ENCODE measurements around the gene APOA1. TPM values are rescaled to one million over a fixed set of nuclear protein-coding genes. Genes with fewer than 3 reads are reported as not detected.

The APOA1 gene
- total RNA-seq, 4 donors from 2014 or later, result 2.2 to 23.2 (median 8.3) TPM

GRCh38 chr11:116800610-116801009, 36.8 kb downstream of the APOA1 start:
- peak overlapping the region in 1 of 3 donors; percentile 39 for H3K27ac ChIP-seq
- H3K4me1 ChIP-seq, result peaks cover 0 to 6% of the 10 kb centered on the region in 2 donors
- H3K27me3 ChIP-seq, result no peaks in the 10 kb centered on the region
- 74 to 82% methylated on average over 2 of the region's 2 CpGs for WGBS, 2 donors
- no peak overlapping the region for H3K4me3 ChIP-seq (replicated peaks in 1 of 3)
- H3K36me3 ChIP-seq, result no peaks in the 10 kb centered on the region
- intact Hi-C loops (cut with DNase I), result no loop called here
- no peak for DNase-seq
- H3K9me3 ChIP-seq, result no peaks in the 10 kb centered on the region
- TF ChIP-seq CTCF (IDR thresholded peaks at IDR 0.05) (no peak), POLR2A (IDR thresholded peaks at IDR 0.05) (no peak)

DNA sequence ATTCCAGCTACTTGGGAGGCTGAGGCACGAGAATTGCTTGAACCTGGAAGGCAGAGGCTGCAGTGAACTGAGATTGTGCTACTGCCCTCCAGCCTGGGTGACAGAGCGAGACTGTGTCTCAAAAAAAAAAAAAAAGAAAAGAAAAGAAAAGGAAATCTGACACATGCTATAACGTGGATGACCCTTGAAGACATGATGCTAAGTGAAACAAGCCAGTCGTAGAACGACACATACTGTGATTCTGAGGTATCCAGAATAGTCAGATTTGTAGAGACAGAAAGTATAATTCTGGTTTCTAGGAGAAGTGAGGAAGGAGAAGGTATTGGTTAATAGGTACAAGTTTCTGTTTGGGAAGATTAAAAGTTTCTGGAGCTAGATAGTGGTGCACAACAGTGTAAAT, 39.1 kb downstream of the APOA1 start:
- no peak for DNase-seq
- Histone ChIP-seq H3K36me3 (no peaks in the 10 kb centered on the region), H3K9me3 (no peaks in the 10 kb centered on the region), H3K4me1 (peaks cover 0 to 6% of the 10 kb centered on the region in 2 donors), H3K27ac (no peak overlapping the region), H3K4me3 (replicated peaks in 1 of 3) (no peak overlapping the region), H3K27me3 (no peaks in the 10 kb centered on the region)
- intact Hi-C loops (cut with DNase I), result no loop called here
- no peak for TF ChIP-seq POLR2A (IDR thresholded peaks at IDR 0.05)
- TF ChIP-seq CTCF (IDR thresholded peaks at IDR 0.05), result no peak
- 86 to 89% methylated on average over 5 of the region's 5 CpGs for WGBS, 2 donors

DNA sequence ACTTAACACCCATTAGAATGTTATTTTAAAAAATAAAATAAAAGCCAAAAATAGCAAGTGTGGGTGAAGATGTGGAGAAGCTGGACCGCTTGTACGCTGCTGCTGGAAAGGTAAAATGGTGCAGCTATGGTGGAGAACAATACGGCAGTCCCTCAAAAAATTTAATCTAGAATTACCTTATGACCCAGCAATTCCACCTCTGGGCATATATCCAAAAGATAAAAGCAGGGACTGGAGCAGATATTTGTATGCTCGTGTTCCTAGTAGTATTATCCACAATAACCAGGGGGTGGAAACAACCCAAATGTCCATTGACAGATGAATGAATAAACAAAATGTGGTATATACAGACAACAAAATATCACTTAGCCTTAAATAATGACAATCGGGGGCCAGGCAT, 39.6 kb downstream of the APOA1 start:
- no peaks in the 10 kb centered on the region for H3K9me3 ChIP-seq
- H3K4me3 ChIP-seq (replicated peaks in 1 of 3), result no peak overlapping the region
- H3K27me3 ChIP-seq, result no peaks in the 10 kb centered on the region
- no peaks in the 10 kb centered on the region for H3K36me3 ChIP-seq
- 88 to 91% methylated on average over 5 of the region's 5 CpGs for WGBS, 2 donors
- no peak for DNase-seq
- intact Hi-C loops (cut with DNase I), result no loop called here
- peaks cover 0 to 6% of the 10 kb centered on the region in 2 donors for H3K4me1 ChIP-seq
- TF ChIP-seq POLR2A (IDR thresholded peaks at IDR 0.05) (no peak), CTCF (IDR thresholded peaks at IDR 0.05) (no peak)
- H3K27ac ChIP-seq, result no peak overlapping the region

DNA sequence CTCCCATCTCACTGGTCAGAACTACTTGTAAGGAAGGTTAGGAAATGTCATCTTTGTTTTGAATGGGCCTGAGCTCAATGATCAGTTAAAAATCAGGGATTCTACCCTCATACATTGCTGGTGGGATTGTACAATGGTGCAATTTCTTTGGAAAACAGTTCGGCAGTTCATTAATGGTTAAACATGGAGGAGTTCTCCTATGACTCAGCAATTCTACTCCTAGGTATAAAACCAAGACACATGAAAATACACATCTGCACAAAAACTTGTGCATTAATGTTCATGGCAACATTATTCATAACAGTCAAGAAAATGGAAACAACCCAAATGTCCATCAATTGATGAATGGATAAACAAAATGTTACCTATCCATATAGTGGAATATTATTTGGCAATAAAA, 40.9 kb downstream of the APOA1 start:
- no peaks in the 10 kb centered on the region for H3K36me3 ChIP-seq
- WGBS, 2 donors, result 93 to 96% methylated on average over 1 of the region's 1 CpG
- no peak for DNase-seq
- intact Hi-C loops (cut with DNase I), result no loop called here
- TF ChIP-seq POLR2A (IDR thresholded peaks at IDR 0.05), result no peak
- TF ChIP-seq CTCF (IDR thresholded peaks at IDR 0.05), result no peak
- no peak overlapping the region for H3K27ac ChIP-seq
- no peaks in the 10 kb centered on the region for H3K9me3 ChIP-seq
- H3K27me3 ChIP-seq, result no peaks in the 10 kb centered on the region
- no peak overlapping the region for H3K4me3 ChIP-seq (replicated peaks in 1 of 3)
- peaks cover 3 to 13% of the 10 kb centered on the region in 2 donors for H3K4me1 ChIP-seq

- WGBS, 2 donors, result 79 to 88% methylated on average over 2 of the region's 2 CpGs
- intact Hi-C loops (cut with DNase I), result loop anchor here (5.0 kb wide), 3 partner anchors 42 to 432 kb away; partner anchors contain the start of gene APOA1
- H3K36me3 ChIP-seq, result no peaks in the 10 kb centered on the region
Observed at GRCh38 chr11:116794851-116795250, 42.6 kb downstream of the APOA1 start.

More at GRCh38 chr11:116794851-116795250, 42.6 kb downstream of the APOA1 start:
- no peaks in the 10 kb centered on the region for H3K9me3 ChIP-seq
- no peak overlapping the region for H3K27ac ChIP-seq
- H3K27me3 ChIP-seq, result no peaks in the 10 kb centered on the region
- no peak overlapping the region for H3K4me3 ChIP-seq (replicated peaks in 1 of 3)
- H3K4me1 ChIP-seq, result peaks cover 7 to 14% of the 10 kb centered on the region in 2 donors
- TF ChIP-seq CTCF (IDR thresholded peaks at IDR 0.05) (no peak), POLR2A (IDR thresholded peaks at IDR 0.05) (no peak)
- no peak for DNase-seq
